CD4-positive, alpha-beta T cell treated with Interleukin-15 for 4 hours (primary cell): Measurements from ENCODE around the gene SLC13A1.
"Not testable (repeated sequence)": the region's sequence is repeated elsewhere in the genome, so short reads cannot be mapped to it uniquely, and the experiment has no call there.

Experiments
- DNase-seq: peaks from one replicate; pipeline ENCODE4 v3.0.0-alpha.2; 2020; ENCODE audit warnings: low spot score

SLC13A1 gene

DNA sequence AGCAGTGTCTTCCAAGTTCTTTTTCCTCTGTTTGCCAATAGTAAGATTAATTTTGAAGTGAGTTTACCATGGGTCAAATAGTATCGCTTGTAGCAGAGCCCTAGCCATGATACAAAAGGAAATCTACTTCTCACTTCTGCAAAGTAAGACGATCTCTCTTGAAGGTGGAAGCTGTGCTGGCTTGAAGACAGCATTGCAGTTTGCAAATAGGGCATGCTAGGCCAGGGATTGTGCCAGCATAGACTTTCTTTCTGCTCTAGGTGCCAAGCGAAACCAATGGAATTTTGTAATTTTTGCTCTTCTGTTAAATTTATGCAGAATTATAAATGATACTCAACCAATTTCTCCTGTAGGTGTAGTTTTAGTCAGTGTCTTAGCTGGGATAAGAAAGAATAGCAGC is 74.5 kb downstream of the SLC13A1 start:
- no peak for DNase-seq

DNA sequence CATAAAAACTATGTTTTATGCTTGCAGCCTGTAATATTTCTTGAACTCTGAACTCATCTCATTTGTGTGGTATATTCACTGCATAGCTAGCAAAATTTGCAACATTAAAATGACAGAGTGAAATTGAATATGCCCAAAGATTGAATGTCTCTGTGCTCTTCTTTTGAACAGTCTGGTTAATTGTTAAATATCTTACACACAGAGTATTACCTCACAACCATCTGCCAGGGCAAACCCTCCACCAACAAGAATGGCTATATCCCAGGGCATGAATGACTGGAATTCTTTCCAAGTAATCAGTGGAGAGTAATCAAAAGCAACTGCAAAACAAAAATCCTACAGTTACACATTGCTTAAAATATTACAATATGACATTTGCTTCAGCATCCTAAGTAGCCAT is 76.9 kb downstream of the SLC13A1 start:
- DNase-seq = no peak

DNA sequence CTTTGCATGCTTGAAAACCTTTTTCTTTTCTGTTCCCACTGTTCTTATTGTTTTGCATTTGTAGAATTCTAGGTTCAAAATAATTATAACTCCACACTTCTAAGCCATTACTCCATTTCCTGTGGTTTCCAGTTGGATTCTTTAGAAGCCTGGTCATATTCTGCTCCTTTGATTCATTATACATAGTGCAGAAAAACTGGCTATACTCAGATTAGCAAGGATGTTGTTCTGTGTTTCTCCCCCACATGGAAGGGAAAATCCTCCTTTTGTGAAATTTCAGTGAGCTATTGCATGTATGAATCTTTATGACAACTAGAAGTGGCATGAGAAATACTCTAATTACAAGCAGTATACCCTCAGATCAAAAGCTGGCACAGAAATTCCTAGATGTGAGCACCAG is 79.5 kb downstream of the SLC13A1 start:
- no peak for DNase-seq

DNA sequence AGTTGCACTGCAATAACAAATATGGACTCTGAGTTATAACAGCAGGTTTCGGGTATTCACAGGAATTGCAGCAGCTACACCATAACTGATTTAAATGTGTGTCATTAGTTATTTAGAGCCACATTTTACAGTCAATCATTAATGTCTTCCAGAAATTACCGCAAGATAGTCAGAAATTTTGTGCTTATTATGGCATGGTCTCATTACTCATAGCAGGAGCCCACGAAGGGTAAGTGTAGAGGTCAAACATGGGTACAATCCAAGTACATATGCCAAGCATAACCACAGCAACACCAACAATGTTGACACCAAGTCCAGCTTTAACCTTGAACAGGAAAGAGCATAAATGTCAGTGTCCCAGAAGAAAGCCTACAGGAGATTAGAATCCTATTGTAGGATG is 84.4 kb downstream of the SLC13A1 start:
- DNase-seq = no peak

DNA sequence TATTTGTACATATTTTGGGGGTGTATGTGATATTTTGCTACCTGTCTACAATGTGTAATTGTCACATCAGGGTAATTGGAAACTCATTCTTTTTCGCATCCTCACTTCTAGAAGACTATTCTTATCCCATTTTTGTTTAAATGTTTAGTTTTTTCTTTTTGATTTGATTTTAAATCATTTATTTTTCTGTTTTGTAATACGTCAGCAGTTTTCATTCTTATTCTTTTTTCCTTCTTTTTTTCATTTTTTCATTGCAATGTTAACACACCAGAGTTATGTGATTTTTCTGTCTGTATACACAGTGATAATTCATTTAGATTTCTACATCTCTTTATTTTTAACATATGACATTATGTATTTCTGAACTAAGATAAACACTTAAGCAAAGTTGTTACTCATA is 85.5 kb downstream of the SLC13A1 start:
- no peak for DNase-seq

DNA sequence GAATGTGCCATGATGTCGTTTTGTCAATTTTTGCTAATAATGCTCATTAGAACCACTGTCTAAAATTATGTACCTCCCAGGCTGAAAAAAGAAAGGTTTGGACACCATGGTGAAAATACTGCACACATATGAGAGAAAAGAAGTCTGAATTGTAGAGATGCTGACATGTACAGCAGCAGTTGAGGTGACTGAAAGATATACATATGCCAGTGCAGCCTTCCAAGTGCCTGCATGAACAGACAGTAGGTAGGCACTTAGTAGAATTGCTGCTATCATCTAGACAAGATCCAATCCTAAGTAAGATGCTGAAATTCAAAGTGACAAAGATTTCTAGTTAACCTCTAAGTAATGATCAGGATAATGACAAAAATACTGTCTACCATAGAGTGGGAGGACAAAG is 86.9 kb downstream of the SLC13A1 start:
- DNase-seq = no peak

DNA sequence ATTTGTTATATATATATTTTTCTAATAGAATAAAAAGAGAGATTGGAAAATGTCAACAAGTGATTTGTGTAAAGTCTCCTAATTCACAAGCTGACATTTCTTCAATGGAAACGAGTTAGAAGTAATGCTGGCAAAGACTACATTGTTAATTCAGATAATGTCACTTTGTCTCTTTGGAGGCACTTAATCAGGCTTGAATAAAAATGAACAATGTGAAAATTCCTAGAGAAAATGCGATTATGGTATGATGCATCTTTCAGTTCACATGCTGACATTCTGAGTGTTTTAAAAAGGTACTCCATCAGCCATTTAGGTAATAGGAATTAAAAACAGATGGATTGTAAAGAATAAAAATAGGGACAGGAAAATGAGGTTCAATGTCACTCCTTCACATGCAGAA is 100.1 kb downstream of the SLC13A1 start:
- DNase-seq = no peak

DNA sequence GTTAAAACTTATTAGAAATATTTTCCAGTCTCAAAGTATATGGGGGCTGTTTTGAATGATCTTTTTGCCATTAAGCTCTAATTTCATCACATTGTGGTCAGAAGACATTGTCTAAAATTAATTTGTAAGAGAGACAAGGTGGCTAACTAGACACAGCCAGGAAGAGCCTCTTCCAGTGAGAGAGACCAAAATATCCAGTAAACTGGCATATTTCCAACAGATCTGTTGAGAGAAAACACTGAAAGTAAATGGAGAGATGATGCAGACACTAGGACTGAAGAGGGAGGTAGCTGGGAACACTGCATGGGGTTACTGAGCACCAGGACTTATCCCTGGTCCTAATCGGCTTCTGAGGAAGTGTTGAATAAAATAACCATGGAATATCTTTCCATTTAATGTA is 102.8 kb downstream of the SLC13A1 start:
- DNase-seq = no peak

DNA sequence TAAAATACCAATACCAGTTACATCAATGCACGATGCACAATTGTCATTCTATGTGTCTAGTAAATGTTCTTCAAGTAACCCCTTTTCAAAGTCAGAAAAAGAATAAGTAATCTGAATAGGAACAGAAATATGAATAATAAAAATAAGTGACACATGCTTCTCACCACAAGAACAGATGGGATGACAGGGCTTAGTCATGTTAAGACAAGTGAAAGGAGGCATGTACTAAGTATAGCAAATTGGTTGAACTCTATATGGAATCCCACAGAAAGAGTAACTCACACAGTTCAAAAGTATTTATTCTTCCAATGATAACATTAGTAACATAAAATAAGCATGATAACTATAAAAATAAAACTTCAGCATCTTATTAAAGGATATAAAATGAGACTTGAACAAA is 103.3 kb downstream of the SLC13A1 start:
- no peak for DNase-seq

DNA sequence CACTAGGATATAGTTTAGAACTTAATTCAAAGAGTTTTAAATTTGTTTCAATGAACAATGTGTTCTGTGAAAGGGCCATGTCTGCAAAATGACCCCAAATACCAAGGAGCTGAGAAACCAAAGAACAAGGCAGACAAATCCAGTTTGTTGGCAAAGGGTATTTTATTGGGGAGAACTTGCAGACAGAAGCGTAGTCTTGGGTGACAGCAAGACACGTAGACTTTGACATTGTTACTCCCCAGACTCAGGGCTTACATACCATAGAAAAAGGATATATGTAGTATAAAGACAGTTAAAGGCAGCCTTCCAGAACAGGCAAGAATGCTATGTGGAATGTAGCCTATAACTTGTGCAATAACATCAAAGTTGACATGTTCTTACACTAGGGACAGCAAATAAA is 109.3 kb downstream of the SLC13A1 start:
- no peak for DNase-seq

DNA sequence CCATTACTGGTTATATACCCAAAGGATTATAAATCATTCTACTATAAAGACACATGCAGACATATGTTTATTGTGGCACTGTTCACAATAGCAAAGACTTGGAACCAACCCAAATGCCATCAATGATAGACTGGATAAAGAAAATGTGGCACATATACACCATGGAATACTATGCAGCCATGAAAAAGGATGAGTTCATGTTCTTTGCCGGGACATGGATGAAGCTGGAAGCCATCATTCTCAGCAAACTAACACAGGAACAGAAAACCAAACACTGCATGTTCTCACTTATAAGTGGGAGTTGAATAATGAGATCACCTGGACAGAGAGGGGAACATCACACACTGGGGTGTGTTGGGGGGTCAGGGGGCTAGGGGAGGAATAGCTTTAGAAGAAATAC is 112.9 kb downstream of the SLC13A1 start:
- DNase-seq = not testable (repeated sequence)

DNA sequence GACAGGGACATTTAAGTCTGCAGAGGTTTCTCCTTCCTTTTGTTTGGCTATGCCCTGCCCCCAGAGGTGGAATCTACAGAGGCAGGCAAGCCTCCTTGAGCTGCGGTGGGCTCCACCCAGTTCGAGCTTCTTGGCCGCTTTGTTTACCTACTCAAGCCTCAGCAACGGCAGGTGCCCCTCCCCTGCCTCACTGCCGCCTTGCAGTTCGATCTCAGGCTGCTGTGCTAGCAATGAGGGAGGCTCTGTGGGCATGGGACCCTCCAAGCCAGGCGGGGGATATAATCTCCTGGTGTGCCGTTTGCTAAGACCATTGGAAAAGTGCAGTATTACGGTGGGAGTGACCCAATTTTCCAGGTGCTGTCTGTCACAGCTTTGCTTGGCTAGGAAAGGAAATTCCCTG is 114.9 kb downstream of the SLC13A1 start:
- not testable (repeated sequence) for DNase-seq

DNA sequence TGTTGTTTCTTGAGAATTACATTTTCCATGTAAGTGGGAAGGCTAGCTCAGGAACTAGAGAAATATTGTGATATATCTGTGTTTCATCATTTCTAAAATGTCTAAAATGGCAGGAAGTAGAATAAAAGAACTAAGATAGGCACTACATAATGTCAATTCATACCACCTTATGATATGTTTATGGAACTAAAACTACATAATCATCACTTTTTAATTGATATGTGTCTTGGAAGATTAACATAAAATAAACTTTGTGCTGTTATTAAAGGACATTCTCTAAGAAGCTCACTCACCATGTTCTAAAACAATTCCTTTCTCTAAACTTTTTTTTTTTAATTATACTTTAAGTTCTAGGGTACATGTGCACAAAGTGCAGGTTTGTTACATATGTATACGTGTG is 120.7 kb downstream of the SLC13A1 start:
- no peak for DNase-seq

DNA sequence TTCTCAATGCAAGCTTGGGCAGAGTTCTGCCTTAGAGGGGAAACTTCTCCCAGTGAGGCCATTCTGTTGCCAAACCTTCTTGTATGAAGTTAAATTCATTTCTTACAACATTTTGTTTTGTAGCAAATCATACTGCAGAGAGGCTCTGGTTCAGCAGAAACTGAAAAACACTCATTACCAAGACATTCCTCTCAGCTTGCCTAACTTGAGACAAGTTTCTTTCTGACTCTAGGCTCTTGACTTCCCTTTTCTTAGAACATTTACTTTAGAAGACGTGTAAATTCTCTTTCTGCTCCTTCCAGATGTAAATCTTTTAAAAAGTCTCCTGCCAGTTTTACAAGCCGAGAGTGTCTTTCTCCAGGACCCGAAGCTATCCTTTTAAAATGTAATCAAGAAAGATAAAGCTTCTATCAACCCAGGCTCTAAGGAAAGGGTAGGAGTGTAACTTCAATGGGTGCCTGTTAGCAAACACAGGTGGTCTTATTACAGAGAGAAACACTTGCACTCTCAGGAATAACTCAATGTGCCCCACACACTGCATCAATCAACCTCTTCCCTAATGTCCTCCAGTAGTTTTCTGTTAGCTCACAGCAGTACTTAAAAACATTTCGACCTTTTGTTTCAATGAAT is 123.8 kb downstream of the SLC13A1 start:
- no peak for DNase-seq

DNA sequence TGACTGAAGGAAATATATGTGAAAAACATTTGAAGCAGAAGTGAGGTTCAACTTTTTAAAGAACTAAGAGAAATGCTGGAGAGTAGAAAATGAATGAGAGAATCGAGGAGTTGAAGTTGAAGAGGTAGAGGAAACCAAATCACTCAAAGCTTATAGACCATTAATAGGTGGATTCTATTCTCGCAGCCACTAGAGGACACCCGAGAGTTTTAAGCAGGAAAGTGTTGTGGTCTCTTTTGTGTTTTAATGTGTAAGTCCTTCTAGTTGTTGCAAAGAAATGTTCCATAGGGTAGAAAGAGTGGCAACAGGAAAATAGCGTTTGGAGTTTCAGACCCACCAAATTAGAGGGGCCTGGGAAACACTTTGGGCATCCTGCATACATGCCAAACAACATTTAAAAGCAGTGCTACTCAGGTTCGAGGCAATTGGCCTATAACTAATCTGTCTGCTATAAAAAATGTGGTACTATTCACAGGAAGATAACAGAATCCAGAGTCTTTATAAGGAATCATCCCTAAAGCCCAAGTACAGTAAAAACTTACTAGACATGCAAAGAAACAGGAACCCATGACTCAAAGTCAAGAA is 129.0 kb downstream of the SLC13A1 start:
- no peak for DNase-seq

DNA sequence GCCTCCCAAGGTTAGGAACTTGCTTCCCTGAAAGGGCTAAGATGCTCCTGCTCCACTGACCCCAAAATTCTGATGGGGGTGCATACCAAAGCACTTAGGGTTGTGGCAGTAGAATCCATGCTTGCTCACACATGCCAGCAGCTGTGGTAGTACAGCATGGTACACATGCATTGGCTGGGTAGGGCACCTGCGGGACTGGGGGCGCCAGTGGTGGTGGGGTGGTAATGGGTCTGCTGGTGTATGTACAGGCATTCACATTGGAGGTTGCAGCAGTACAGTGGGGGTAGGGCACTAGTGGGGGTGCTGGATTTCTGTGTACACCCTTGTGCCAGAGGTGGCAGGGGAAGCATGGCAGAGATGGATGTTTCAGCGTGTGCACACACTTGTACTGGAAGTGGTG is 132.0 kb downstream of the SLC13A1 start:
- DNase-seq = no peak
